ENCODE measurements around the gene TMEM242.
"Not testable (repeated sequence)": the region's sequence is repeated elsewhere in the genome, so short reads cannot be mapped to it uniquely, and the experiment has no call there.

The TMEM242 gene

GRCh38 chr6:157323255-157323965 is at the start of gene TMEM242:
Gene TMEM242 (minus strand): TSS chr6:157323519. CDS start chr6:157323499, 20 bp downstream.
- DNase-seq = peak; percentile 85

DNA sequence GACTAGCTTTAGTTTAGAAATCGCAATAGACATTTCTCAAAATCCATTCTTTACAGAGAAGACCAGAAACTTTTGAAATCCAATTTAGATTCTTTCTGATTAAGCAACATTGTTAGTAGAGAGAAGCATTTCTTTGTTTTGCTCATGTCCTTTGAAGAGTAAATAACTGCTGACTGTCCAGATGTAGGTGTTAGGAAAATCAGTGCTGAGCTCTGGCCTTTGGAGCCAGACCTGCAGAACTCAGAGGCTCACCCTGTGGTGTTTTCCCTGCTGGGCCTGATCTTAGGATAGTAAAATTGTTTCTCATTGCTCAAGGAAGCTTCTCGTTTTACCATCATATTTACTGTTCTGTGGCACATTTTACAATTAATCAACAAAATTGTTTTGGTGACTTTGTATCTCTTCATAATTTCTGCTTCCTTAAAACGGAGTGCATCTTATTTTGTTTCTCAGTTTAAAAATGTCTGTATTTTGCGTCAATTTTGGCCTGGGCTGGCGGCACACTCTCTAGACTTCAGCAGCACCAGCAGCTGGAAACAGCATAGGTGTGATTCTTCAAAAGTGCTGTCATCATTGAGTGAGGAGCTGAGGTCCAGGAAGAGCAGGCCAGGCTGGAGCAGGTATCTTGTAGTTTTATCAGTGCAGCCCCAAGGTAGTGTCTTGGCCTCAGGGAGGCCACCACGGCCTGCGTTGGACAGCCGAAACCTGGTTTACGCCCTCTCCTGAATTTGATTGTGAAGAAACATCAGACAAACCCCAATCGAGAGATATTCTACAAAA is 49.4 kb upstream of the TMEM242 start:
- DNase-seq = no peak

DNA sequence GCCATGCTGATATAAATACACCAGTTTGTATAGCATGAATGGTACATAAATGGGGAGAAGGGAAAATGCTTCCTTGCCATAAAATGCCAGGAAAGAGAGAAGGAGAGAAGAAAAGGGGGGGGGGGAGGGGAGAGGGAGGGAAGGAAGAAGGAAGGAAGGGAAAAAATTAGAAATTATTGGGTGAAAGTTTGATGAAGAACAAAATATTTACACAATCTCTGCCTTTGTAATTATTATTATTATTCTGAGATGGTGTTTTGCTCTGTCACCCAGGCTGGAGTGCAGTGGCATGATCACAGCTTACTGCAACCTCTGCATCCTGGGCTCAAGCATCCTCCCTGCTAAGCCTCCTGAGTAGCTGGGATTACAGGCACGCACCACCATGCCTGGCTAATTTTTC is 47.4 kb upstream of the TMEM242 start:
- DNase-seq = no peak

- DNase-seq = no peak
Measured at GRCh38 chr6:157368359-157369049, 45.2 kb upstream of the TMEM242 start.

- DNase-seq = no peak
Measured at GRCh38 chr6:157366648-157367047, 43.3 kb upstream of the TMEM242 start.

GRCh38 chr6:157364705-157365104 is 41.4 kb upstream of the TMEM242 start:
- no peak for DNase-seq

- DNase-seq = no peak
Measured at GRCh38 chr6:157361886-157362285, 38.6 kb upstream of the TMEM242 start.

- no peak for DNase-seq
Measured at GRCh38 chr6:157358287-157358686, 35.0 kb upstream of the TMEM242 start.

GRCh38 chr6:157346373-157346772 is 23.1 kb upstream of the TMEM242 start:
- no peak for DNase-seq

GRCh38 chr6:157343732-157344131 is 20.4 kb upstream of the TMEM242 start:
- DNase-seq = no peak

DNA sequence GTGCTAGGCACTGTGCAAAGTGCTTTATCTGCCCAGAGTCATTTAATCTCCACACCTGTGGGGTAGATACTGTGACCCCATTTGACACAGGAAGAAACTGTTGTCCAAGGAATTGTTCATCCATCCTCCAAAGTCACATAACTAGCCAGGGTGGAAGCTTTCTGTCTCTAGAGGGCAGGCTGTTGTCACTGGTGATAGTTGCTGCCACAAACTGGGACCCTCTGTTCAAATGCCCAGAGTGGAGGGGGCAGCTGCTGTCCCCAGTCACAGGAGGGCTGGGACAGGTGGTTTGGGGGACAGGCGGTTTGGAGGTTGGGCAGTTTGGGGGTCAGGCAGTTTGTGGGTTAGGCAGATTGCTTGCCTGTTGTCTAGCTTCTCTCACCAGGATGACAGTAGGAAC is 16.1 kb upstream of the TMEM242 start:
- no peak for DNase-seq

GRCh38 chr6:157337751-157338150 is 14.4 kb upstream of the TMEM242 start:
- no peak for DNase-seq

DNA sequence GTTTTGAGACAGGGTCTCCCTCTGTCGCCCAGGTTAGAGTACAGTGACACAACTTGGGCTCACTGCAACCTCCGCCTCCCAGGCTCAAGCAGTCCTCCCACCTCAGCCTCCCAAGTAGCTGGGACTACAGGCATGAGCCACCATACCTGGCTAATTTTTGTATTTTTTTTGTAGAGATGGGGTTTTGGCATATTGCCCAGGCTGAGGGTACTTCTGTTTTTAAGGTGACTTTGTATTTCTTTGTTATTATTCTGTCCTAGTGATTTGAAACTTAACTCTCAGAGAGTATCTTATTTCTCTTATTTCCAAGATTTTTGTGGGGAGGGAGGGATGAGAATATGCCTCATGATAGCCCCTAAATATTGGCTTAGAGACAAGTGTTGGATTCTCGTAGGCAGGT is 14.0 kb upstream of the TMEM242 start:
- not testable (repeated sequence) for DNase-seq

DNA sequence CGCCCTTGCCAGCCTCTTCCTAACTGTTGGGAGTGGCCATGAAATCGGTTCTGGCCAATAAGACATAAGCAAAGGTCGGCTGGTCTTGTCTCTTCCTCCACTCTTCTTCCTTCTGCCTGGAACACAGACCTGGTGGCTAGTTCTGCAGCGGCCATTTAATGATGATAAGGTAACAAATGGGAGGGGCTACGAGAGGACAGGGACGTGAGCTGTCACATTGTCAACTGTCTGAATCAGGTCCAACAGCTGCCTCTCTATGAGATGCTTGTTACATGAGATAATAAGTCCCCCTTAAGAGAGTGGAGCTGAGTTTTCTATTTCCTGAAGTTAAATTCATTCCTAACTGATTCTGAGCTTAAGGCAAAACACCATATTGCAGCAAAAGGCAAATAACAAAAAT is 12.5 kb upstream of the TMEM242 start:
- DNase-seq = no peak

DNA sequence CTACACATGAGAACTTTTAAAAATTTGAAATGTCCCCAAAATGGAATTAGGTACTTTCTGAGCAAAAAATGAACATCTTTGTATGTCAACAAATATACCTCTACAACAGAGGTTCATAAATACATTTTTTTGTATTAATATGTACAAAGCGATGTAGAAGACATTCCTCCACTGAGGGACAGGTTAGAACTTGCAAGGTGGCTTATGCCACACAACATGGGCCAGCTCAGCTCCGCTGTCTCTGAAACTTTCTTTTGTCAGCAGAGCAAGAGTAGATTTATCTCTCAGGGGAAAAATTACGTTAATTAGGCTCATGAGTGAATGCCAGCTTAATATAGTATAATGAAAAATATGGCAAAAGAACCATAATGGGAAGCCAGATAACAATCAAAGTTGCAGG is 10.6 kb upstream of the TMEM242 start:
- DNase-seq = no peak

DNA sequence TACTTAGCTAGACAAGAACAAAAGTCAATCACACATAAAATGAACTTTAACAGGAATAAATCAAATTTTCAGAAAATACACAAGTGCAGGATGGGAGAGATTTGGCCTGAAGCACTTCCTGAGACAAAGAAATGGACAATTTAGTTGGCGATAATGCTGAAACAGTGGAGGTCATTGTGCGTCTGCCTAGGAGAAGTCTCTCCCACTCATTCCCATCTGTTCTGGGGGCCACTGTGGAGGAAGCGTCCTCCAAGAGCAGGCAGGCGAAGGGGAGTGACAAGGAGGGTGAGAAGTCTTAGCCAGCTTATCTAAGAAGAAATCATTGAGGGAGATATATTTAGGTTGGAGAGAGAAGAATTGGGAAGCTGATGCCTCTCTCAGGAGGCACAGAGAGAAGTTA is 10.2 kb upstream of the TMEM242 start:
- no peak for DNase-seq

GRCh38 chr6:157332813-157333212 is 9.5 kb upstream of the TMEM242 start:
- DNase-seq = no peak

- DNase-seq = no peak
Measured at GRCh38 chr6:157330831-157331230, 7.5 kb upstream of the TMEM242 start.

- no peak for DNase-seq
Measured at GRCh38 chr6:157329829-157330228, 6.5 kb upstream of the TMEM242 start.

GRCh38 chr6:157328108-157328692 is 4.9 kb upstream of the TMEM242 start:
- no peak for DNase-seq

GRCh38 chr6:157326979-157327378 is 3.7 kb upstream of the TMEM242 start:
- no peak for DNase-seq

- no peak for DNase-seq
Measured at GRCh38 chr6:157325069-157325805, 1.9 kb upstream of the TMEM242 start.

DNA sequence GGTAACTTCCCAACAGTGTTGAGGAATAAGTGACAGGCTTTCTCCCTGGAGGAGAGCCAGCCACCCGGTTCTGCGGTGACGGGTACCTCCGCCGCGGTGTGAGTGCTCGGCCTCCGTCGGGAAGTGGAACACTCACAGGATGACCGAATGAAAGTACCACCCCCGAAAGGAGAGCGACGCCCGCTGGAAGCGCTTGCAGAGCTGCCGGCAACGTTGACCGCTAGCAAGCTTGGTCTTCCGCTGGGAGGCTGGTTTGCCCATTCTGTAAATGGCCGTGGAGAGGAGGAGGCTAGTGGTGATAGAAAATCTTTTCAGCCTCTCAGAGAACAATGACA is 614 bp upstream of the TMEM242 start:
- DNase-seq = peak; percentile 4
